CD4-positive, alpha-beta T cell treated with Interleukin-6 at 100 ng/mL for 8 hours (primary cell): ENCODE data around the gene ABLIM3.
A peak's percentile ranks its signal among the peaks of the same experiment; 100 is the strongest.
"Not testable (repeated sequence)": the region's sequence is repeated elsewhere in the genome, so short reads cannot be mapped to it uniquely, and the experiment has no call there.

ENCODE experiments used
- DNase-seq: peaks from one replicate; pipeline ENCODE4 v3.0.0-alpha.2; 2020; ENCODE audit warnings: mixed read lengths, low spot score

Gene ABLIM3

DNA sequence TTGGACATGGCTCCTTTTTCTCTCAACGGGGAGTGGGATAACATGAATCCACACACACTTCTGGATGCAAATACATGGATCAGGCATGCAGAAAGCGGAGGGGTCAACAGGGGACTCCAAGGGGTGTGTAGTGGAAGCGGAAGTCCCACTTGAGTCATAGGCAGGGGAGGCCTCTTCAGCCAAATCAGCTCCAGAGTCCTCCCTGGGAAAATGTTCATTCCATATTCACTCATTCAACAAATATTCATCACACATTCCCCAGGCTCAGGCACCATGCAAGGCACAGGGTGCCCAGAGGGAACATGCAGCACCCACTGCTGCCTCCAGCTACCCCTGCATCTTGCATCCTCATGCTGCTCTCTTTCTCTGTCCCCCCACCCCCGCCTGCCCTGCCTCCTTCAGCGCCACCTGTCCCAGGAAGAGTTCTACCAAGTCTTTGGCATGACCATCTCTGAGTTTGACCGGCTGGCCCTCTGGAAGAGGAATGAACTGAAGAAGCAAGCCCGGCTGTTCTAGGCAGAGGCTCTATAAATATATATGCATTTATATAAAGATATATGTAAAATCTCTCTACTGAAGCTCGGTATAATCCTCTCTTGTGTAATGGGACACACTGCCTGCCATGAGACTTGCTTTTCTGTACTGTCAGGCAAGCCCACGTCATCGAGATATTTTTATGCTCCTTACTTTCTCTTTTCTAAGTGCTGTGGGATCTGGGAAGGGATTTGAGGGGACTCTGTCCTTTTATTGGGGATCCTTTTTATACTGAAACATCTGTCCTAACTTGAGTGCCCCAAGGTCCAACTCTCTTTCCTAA is 116.8 kb downstream of the ABLIM3 start:
- no peak for DNase-seq

DNA sequence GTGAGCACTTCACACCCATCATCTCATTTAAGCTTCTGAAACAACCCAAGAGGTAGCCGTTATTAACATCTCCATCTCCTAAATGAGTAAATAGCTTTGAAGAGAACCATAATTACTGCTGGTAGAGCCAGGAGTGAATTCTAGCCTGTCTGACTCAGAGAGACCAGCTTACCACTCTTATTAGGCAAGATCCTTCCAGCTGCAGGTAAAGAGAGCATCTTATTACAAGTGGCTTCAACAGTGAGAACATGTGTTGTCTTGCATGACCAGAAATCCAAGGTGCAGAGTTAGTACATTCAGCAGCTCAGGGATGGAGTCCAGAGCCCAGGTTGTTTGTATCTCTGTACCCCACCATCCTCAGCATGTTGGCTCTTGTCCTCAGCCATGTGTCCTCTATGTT is 119.5 kb downstream of the ABLIM3 start:
- DNase-seq, result no peak

DNA sequence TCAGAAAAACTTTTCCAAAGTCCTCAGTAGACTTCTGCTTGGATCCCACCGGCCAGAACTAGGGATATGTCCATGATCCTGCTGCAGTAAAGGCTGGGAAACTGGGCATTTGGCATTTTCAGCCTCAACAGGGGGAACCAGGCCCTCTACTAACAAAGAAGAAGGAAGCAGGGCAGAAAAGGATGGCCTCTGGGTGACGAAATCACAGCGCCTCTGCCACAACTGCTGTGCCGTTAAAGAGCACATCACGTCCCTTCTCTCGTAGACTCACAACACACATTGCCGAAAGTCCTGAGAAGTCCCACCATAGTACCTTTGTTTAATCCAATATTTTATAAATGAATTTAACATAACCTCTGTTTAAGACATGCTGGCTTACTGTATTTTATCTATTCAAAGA is 120.0 kb downstream of the ABLIM3 start:
- no peak for DNase-seq

DNA sequence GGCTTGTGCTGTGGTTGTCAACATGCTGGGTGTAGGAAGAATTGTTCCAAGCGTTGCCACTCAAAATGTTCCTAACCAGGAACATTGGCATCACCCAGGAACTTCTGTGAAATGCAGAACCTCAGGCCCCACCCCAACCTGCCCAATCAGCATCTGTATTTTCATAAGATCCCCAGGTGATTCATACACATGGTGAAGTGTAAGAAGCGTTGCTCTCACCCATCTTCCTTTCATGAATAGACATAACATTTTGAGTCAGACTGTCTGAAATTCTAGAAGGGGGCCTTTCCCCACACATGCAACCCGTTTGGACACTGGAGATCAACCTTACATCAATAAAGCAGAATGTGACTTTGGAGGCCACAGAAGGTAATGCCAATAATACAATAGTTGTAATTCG is 121.0 kb downstream of the ABLIM3 start:
- DNase-seq, result no peak

DNA sequence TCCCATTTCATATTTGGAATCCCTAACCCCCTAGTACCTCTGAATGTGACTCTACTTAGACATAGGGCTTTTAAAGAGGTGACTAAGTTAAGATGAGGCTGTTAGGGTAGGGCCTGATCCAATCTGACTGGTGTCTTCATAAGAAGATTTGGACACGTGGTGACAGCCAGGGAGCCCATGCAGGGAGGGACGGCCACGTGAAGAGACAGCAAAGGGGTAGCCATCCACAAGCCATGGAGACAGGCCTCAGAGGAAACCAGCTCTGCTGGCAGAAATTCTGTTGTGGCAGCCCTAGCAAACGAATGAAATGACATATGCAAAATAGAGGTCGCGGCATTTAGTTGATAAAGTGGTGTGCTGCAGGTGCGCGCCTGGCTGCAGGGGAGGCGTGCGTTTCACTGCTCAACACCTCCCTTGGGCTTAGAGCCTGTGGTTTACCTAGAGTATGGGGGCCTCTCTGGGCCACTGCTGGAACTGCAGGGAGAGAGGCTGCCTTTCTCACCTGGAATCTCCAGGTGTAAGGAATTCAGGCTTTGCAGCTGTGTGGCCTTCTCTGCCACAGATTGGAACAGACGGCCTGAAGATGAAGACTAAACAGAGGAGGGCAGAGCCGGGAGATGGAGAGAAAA is 123.3 kb downstream of the ABLIM3 start:
- DNase-seq, result peak; percentile 58

DNA sequence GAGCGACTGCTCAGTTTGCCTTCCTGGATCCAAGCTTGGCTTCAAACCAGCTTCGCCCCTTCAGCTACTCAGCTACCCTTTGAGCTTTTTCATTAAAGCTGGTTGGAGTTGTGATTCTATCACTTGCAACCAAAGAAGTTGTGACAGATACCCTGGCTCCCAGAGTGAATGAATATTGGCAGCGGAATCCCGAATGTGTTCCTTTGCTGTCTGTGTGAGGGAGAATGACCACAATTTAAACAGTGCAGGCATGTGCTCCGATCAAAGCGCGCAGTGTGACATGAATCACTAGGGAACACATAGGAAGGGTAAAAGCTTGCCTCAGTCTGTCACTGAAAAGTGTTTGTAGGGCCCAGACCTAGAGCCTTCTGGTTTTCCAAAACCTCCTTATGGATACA is 123.8 kb downstream of the ABLIM3 start:
- no peak for DNase-seq

DNA sequence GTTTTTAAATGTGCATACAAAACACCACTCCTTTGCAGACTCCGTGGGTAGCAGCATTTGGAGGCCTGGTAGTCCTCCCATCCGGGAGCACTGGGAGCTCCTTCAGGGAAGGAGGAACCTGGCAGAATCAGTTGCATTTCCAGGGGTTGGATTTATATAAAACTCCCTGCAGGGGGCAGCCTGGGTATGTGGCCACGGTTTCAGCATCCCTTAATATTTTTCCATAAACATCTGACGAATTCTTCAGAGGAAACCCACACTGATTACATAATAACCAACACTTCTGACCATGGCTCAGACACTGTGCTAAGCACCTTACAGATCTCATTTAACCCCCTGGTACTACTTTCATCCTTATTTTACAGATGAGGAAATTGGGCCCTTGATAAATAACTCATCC is 124.3 kb downstream of the ABLIM3 start:
- no peak for DNase-seq

DNA sequence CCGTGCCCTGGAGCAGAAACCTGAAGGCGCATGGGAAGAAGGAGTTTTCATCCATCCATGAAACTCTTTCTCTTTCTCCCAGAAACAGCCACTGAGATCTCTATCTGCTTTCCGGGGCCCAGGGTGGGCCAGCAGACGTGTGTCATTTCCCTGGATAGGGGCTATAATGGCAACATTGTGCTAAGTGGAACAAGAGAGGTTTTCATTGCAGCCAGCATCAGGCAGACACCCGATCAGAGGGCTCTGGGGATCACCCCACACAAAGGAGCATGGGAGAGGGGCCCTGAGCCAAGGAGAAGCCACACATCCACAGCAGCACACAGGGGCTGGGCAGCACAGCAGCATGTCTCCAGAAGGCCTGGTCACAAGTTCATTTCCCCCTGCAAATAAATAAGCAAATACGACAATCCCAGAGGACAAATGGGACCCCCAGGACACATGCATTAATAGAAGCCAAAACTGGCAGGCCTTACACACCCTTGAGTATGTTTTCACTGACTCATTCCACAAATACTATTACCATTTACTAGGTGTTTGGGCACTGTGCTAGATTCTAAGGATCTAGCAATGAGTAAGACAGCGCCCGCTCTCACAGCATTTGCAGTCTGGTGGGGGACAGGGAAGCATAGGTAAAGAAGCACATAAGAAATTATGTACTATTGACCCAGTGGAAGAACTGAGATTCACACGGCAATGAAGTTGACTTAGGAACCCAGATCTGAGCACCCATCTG is 126.1 kb downstream of the ABLIM3 start:
- DNase-seq, result no peak

DNA sequence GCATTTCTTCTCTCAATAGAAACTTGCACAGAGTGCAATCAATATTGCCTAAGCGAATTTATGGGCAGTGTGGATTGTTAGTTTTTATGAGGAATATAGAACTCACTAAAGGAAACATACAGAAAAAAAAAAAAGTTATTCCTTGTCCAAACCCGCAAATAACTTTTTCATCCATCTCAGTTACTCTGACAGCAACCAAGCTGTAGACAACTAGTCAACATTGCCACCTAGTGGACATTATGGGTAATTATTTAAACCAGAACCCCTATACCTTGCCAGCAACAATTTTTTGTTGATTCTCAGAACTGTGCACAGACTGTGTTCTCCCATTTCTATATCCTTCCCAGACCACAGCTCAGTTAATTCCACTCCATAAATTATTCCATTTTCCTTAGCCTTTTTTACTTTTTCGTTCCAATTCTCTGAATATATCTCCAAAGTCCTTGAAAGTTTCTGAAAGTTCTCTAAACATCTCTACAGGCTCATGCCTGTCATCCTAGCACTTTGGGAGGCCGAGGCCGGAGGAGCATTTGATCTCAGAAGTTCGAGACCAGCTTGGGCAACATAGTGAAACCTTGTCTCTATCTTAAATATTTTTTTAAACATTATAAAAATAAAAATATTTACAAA is 127.8 kb downstream of the ABLIM3 start:
- DNase-seq, result peak; percentile 54

DNA sequence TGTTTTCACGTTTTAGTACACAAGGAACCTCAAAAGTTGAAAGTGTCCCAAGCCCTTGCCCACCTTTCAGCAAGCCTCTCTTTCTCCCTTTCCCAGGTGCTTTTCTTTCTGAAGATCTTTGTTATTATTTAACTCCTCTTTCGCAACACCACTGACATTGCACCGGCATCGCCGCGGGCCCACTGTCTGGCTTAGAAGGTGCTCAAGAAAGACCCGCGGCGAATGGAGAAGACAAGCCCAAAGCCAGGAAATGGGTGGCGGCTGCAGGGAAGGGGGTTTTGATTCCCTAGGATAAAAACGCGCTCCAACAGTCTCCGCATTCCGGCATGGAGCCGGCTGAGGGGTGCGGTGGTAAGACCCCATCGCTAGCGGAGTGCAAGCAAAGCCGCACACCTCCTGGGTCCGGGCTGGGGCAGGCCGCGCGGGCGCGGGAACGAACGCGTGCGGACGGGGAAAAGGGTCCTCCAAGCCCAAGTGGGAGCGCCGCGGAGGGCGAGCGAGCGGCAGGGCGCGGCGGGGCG is 130.0 kb downstream of the ABLIM3 start:
- DNase-seq, result no peak

DNA sequence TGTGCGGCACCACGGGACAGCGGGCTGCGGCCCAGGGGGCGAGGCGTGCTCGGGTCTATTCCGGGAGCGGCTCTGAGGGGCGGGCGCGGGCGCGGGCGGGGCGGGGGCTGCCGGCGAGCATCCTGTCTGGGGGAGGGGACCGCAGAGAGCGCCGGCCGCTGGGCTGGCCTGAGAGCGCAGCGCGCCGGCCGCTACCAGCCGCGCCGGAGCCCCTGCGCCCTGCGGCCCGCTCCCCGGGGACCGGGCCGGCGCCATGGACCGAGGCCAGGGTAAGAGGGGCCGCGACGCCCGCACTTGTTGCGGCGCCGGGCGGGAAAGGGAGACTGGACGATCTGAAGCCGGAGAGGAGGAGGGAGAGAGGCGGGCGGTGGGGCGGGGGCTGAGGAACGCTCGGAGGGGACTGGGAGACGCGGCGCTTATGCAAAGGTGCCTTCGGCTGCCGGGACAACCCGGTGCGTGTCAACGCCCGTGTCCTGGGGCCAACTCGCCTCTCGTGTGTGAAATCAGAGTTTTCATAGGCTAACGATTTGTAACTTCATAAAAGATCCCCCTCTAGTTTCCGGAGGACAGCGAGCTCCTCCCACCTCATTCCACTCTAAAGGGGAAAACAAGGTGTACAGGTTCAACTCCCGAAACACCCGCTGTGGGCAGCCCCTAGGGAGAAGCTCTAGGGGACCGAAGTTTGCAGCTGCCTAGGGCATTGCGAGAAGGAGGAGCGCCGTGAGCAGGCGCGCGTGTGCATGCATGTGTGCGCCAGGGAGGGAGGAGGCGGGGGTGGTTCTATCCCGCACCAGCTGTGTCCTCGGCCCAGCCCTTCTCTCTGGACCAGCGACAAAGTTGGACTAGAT is 130.6 kb downstream of the ABLIM3 start, which contains the start of gene AFAP1L1:
TSS of gene AFAP1L1 (plus strand) at position 144 of the 848 bp plus-strand sequence. CDS start at position 254, 110 bp downstream.
- no peak for DNase-seq

DNA sequence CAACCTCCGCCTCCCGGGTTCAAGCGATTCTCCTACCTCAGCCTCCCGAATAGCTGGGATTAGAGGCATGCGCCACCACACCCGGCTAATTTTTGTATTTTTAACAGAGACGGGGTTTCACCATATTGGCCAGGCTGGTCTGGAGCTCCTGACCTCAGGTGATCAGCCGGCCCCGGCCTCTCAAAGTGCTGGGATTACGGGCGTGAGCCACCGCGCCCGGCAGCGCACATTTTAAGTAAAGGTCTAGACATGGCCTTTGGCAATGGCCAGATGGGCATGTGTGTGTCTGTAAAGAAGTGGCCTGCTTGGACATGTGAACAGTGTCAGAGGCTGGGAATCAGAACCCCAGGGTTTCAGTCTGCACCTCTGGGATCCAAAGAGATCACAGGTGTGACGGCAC is 131.5 kb downstream of the ABLIM3 start:
- DNase-seq, result not testable (repeated sequence)

DNA sequence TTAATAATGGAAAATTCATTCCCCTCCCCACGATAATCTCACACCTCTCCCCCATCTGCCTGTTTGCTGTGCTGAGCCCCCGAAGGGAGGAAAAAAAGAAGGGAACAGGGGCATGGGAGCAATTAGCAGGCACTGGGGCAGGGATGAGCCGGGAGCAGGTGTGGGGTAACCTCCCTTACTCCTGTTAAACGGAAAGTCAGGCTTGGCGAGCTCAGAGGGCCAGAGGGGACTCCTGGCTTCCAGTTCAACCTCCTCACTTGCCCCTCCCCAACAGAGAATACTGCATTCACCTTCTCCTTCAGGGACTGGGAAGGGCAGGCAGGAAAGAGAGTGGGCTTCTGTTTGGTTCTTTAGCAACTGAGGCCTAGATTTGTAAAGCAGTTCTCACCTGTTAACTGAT is 131.9 kb downstream of the ABLIM3 start:
- no peak for DNase-seq

DNA sequence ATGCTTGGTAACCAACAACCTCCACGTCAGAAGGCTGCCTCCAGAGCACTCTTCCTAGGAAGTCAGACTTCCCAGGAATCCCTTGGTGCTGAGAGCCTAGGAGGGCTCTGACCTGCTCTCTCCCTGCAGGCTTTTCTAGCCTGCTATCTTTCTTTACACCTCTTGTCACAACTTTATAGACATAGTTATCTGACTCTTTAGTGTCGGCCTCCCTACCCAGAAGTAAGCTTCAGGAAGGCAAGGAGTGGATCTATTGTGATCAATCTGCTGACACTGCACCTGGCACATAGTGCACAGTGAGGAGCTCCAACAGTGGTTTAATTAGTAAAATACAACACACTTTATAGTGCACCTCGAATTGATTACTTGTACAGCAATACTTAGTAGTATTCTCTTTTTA is 132.7 kb downstream of the ABLIM3 start:
- DNase-seq, result no peak

DNA sequence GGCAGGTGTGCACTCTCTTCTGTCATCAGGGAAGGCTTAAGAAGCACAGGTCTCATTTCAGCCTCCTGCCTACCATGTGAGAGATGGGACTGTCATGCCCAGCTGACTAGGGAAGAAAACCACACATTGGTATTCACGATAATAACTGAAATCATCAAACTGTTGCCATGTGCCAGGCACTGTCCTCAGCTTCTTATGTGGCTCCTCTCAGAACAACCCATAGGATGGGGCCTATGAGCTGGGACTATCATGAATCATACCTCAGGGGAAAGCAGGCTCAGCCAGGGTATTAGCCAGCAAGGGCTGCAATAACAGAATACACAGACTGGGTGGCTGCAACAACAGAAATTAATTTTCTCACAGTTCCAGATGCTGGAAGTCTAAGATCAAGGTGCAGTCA is 133.6 kb downstream of the ABLIM3 start:
- no peak for DNase-seq

DNA sequence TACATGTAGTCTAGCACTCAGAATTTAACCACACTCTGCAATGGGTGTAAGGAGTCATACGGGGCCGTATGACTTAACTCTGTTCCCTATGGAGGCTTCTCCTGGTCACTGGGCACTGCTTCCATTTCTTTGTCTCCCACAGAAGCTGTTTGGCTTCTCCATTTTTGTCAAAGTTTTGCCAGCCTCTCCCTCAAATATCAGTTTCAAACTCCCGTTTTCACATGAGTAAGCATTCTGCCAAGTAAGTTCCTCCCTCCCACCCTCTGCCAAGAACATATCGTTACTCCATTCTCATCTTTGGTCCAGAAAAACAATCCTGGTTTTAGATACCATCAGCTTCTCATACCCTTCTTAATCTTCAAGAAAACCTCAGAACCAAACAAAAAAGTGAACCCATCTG is 136.5 kb downstream of the ABLIM3 start:
- DNase-seq, result no peak

DNA sequence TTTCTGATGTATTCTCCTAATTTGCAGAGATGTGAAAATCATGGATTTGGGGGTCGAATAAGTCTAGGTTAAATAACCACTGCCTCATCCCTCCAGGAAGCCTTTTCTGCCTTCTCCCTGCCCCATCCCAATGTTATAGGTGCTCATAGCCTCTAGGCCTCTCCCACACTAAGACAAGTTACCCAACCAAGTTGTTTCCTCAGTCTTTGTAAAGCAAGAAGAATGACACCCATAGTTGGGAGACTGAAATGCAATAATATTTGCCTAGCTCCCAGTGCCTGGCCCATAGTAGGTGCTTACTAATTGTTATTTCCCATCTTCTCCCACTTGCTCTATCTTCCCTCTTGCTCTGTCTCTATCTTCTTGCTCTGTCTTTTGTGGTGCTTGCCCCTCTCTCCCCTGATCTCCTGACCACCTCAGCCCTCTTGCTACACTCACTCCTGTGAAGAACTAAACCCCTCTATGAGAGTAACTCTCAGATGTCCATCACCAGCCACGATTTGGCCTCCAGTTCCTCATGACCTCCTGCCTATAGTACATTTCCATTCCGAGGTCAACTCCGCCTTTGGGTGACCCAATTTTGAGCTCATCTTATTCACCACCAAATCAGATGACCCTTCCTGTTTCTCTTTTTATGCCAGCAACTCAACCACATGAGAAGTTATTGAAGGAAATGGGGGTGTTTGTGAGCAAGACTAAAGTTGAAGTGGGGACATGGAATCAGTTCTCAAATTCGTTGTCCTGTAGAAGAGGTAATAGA is 137.3 kb downstream of the ABLIM3 start:
- no peak for DNase-seq

DNA sequence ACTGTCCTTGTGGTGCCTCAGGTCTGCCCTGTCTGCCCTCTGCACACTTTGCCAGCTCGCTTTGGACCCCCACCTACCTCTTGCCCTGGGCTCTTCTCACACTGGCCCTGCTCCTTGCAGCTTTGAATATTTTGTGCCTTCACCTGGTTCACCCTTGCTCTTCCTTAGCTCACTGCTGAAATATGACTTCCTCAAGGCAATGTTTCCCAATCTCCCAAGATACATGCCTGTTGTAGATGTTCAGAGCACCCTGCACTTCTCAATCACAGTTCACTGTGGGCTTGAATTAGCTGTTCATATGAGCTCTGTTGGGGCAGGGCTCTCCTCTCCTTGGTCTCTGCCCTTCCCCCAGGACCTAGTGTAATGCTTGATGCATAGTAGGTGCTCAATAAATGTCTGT is 138.4 kb downstream of the ABLIM3 start:
- DNase-seq, result no peak

DNA sequence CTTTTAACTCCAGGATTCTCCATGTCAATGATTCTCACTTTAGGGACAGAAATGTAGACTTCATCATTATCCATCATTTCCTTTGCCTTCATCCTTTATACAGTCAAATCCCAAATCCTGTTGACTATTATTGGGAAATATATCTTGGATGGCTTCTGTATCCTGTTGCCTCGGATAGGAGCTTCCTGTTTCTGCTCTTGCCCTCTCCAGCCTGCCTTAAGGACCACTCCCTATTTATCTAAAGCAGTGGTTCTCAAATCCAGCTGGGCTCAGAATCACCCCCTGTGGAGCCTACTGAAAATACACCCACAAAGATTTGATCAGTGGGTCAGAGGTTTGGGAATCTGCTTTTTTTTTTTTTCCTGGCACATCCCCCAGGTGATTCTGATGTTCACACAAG is 138.8 kb downstream of the ABLIM3 start:
- no peak for DNase-seq

DNA sequence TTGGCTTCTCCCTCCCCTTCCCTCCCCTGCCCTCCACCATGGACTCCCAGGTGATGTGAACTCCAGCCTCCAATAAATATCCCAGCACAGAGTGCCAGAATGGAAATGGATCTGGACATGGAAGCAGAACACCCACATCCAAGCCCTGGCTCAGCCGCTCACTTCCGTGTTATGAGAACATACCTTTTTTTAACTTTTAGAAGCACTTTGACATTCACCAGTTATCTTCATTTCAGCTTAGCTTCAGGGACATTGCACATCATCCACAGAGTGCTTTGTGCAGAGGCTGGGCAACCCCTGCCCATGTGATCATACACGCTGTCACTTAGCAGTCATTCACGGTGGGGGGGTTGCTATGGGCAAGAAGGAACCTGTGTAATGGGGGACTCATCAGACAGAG is 139.5 kb downstream of the ABLIM3 start:
- DNase-seq, result no peak
